ENCODE data around the gene MLLT6.

Gene MLLT6

GRCh38 chr17:38677819-38678218 is 27.3 kb upstream of the MLLT6 start:
- H3K9ac ChIP-seq (ENCODE audit: low read length): no peak overlapping the region
- no peaks in the 10 kb centered on the region for H3K36me3 ChIP-seq (replicated peaks; ENCODE audit: insufficient read depth, low read length)
- H3K4me2 ChIP-seq (ENCODE audit: low read depth, low read length): no peak overlapping the region
- no peaks in the 10 kb centered on the region for H3K79me2 ChIP-seq (ENCODE audit: low read length)
- no peak overlapping the region for H2AFZ ChIP-seq (ENCODE audit: low read length)
- H3K27me3 ChIP-seq (replicated peaks; ENCODE audit: insufficient read depth, low read length): 0 out of 2 replicates have a peak, but pooled peaks cover 6% of the 10 kb centered on the region
- H3K4me1 ChIP-seq (ENCODE audit: low read length): peaks cover 17% of the 10 kb centered on the region
- H3K9me3 ChIP-seq (replicated peaks; ENCODE audit: insufficient read depth, low read length): no peaks in the 10 kb centered on the region
- H3K27ac ChIP-seq (ENCODE audit: low read length): no peak overlapping the region
- no peaks in the 10 kb centered on the region for H3K9me2 ChIP-seq (replicated peaks; ENCODE audit: insufficient read depth, low read length)
- H4K20me1 ChIP-seq (ENCODE audit: insufficient read depth, low read length): no peaks in the 10 kb centered on the region
- no peak overlapping the region for H3K4me3 ChIP-seq (ENCODE audit: low read length)
- no peak for DNase-seq
- H3F3A ChIP-seq (ENCODE audit: insufficient read depth, low read length): peaks cover 6% of the 10 kb centered on the region; the same call in 1 of the 2 replicates
- TF ChIP-seq EZH2 (optimal IDR thresholded peaks at IDR 0.05; ENCODE audit: low read depth, low read length) (no peak), EZH2phosphoT487 (IDR thresholded peaks at IDR 0.05; ENCODE audit: low read length) (no peak)
- TF ChIP-seq, protein P1, sequence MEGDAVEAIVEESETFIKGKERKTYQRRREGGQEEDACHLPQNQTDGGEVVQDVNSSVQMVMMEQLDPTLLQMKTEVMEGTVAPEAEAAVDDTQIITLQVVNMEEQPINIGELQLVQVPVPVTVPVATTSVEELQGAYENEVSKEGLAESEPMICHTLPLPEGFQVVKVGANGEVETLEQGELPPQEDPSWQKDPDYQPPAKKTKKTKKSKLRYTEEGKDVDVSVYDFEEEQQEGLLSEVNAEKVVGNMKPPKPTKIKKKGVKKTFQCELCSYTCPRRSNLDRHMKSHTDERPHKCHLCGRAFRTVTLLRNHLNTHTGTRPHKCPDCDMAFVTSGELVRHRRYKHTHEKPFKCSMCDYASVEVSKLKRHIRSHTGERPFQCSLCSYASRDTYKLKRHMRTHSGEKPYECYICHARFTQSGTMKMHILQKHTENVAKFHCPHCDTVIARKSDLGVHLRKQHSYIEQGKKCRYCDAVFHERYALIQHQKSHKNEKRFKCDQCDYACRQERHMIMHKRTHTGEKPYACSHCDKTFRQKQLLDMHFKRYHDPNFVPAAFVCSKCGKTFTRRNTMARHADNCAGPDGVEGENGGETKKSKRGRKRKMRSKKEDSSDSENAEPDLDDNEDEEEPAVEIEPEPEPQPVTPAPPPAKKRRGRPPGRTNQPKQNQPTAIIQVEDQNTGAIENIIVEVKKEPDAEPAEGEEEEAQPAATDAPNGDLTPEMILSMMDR (IDR thresholded peaks at IDR 0.05; ENCODE audit: low read length): no peak

- no peak overlapping the region for H3K27ac ChIP-seq (ENCODE audit: low read length)
- H3K9me2 ChIP-seq (replicated peaks; ENCODE audit: insufficient read depth, low read length): no peaks in the 10 kb centered on the region
- DNase-seq: no peak
- H3F3A ChIP-seq (ENCODE audit: insufficient read depth, low read length): 0 out of 2 replicates have a peak, but pooled peaks cover 1% of the 10 kb centered on the region
- H2AFZ ChIP-seq (ENCODE audit: low read length): no peak overlapping the region
- no peaks in the 10 kb centered on the region for H3K79me2 ChIP-seq (ENCODE audit: low read length)
- TF ChIP-seq, protein P1 (IDR thresholded peaks at IDR 0.05; ENCODE audit: low read length): no peak
- TF ChIP-seq EZH2 (optimal IDR thresholded peaks at IDR 0.05; ENCODE audit: low read depth, low read length): no peak
- no peak for TF ChIP-seq EZH2phosphoT487 (IDR thresholded peaks at IDR 0.05; ENCODE audit: low read length)
- H3K27me3 ChIP-seq (replicated peaks; ENCODE audit: insufficient read depth, low read length): no peaks in the 10 kb centered on the region
- no peak overlapping the region for H3K4me3 ChIP-seq (ENCODE audit: low read length)
- peaks cover 6% of the 10 kb centered on the region for H3K4me1 ChIP-seq (ENCODE audit: low read length)
- H3K9me3 ChIP-seq (replicated peaks; ENCODE audit: insufficient read depth, low read length): no peaks in the 10 kb centered on the region
- no peak overlapping the region for H3K4me2 ChIP-seq (ENCODE audit: low read depth, low read length)
- no peaks in the 10 kb centered on the region for H4K20me1 ChIP-seq (ENCODE audit: insufficient read depth, low read length)
- H3K9ac ChIP-seq (ENCODE audit: low read length): no peak overlapping the region
- H3K36me3 ChIP-seq (replicated peaks; ENCODE audit: insufficient read depth, low read length): no peaks in the 10 kb centered on the region
These were observed 24.0 kb upstream of the MLLT6 start for GRCh38 chr17:38681096-38681495.

DNA sequence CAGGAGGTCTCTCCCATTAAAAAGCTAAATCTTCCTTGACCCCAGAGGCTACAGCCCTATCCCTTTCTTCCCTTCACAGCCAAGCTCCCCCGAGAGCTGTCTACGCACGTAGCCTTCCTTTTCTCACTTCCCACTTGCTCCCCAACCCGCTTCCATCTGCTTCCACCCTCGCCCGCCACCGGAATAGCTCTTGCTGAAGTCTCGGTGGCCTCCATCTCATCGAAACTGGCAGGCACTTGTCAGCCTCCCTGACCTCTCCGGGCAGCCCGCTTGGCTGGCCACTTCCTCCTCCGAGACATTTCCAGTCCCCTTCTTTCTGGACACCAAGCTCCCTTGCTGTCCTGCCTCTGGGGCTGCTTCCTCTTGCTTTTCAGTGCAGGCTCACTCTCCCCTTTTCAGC is 19.6 kb upstream of the MLLT6 start:
- no peak overlapping the region for H3K4me3 ChIP-seq (ENCODE audit: low read length)
- H3K4me2 ChIP-seq (ENCODE audit: low read depth, low read length): no peak overlapping the region
- no peaks in the 10 kb centered on the region for H4K20me1 ChIP-seq (ENCODE audit: insufficient read depth, low read length)
- H3K9me3 ChIP-seq (replicated peaks; ENCODE audit: insufficient read depth, low read length): no peaks in the 10 kb centered on the region
- DNase-seq: no peak
- no peaks in the 10 kb centered on the region for H3K27me3 ChIP-seq (replicated peaks; ENCODE audit: insufficient read depth, low read length)
- H3K9ac ChIP-seq (ENCODE audit: low read length): no peak overlapping the region
- H3K27ac ChIP-seq (ENCODE audit: low read length): no peak overlapping the region
- TF ChIP-seq, protein P1 (IDR thresholded peaks at IDR 0.05; ENCODE audit: low read length): no peak
- no peak for TF ChIP-seq EZH2phosphoT487 (IDR thresholded peaks at IDR 0.05; ENCODE audit: low read length)
- no peak for TF ChIP-seq EZH2 (optimal IDR thresholded peaks at IDR 0.05; ENCODE audit: low read depth, low read length)
- H3F3A ChIP-seq (ENCODE audit: insufficient read depth, low read length): no peaks in the 10 kb centered on the region
- no peaks in the 10 kb centered on the region for H3K79me2 ChIP-seq (ENCODE audit: low read length)
- H2AFZ ChIP-seq (ENCODE audit: low read length): no peak overlapping the region
- no peaks in the 10 kb centered on the region for H3K36me3 ChIP-seq (replicated peaks; ENCODE audit: insufficient read depth, low read length)
- H3K4me1 ChIP-seq (ENCODE audit: low read length): no peaks in the 10 kb centered on the region
- H3K9me2 ChIP-seq (replicated peaks; ENCODE audit: insufficient read depth, low read length): no peaks in the 10 kb centered on the region
